Astrocyte (in vitro differentiated cells and primary cell): Measurements from ENCODE around the gene PTPRM.

ENCODE experiments used
- CTCF ChIP-seq: IDR thresholded peaks from 2 replicates; pipeline ENCODE4 v1.5.1; 2011; ENCODE audit warnings: low read depth, mild to moderate bottlenecking, inconsistent platforms, low read length, moderate library complexity; ENCODE audit not compliant: insufficient read depth
- EZH2 ChIP-seq: IDR thresholded peaks from 2 replicates; pipeline ENCODE4 v1.6.1; 2012; ENCODE audit warnings: mild to moderate bottlenecking, low read length, inconsistent platforms; ENCODE audit not compliant: insufficient read depth

GRCh38 chr18:7955175-7955574, 388.1 kb downstream of the PTPRM start:
- no peak for TF ChIP-seq CTCF
- no peak for TF ChIP-seq EZH2
